MCF 10A (cell line): Measurements from ENCODE around the gene NACA. TPM values are rescaled to one million over a fixed set of nuclear protein-coding genes. Genes with fewer than 3 reads are reported as not detected.

Source experiments
- BruUV-seq: library from RNA; stranded (reverse); fragments of 400-500 nt; replicated peaks from 2 replicates; lab custom pipeline; 2021; lab: Mats Ljungman, UMichigan
- CTCF ChIA-PET: fragments of 300-600 bp; sonication (Branson Sonifier 250); formaldehyde crosslinking; extraction: SDS; loops from one replicate; lab custom pipeline; 2021; ENCODE audit warnings: antibody characterized with exemption, inconsistent platforms; lab: Yijun Ruan, JAX
- POLR2A ChIA-PET: fragments of 300-600, 350-650 bp; sonication (Branson Sonifier 250); formaldehyde crosslinking; extraction: SDS; loops from one replicate; lab custom pipeline; 2020; ENCODE audit warnings: antibody characterized with exemption, inconsistent platforms; lab: Yijun Ruan, JAX
- DNase-seq: peaks from one replicate; pipeline ENCODE4 v3.0.0-alpha.2; 2018; ENCODE audit not compliant: unreplicated experiment
- H3K27ac Mint-ChIP-seq: one replicate; pipeline ENCODE4 v1.8.0; 2022; ENCODE audit warnings: mild to moderate bottlenecking, low read depth, mixed read lengths; ENCODE audit not compliant: unreplicated experiment
- H3K27me3 Mint-ChIP-seq: one replicate; pipeline ENCODE4 v1.8.0; 2022; ENCODE audit warnings: mixed read lengths; ENCODE audit not compliant: insufficient read depth, unreplicated experiment
- H3K36me3 Mint-ChIP-seq: one replicate; pipeline ENCODE4 v1.8.0; 2022; ENCODE audit warnings: mild to moderate bottlenecking, moderate library complexity, mixed read lengths; ENCODE audit not compliant: insufficient read depth, unreplicated experiment
- H3K4me1 Mint-ChIP-seq: one replicate; pipeline ENCODE4 v1.8.0; 2022; ENCODE audit warnings: mixed read lengths; ENCODE audit not compliant: insufficient read depth, unreplicated experiment
- H3K4me3 Mint-ChIP-seq: one replicate; pipeline ENCODE4 v1.8.0; 2022; ENCODE audit warnings: mild to moderate bottlenecking, moderate library complexity, mixed read lengths; ENCODE audit not compliant: unreplicated experiment
- H3K9me3 Mint-ChIP-seq: one replicate; pipeline ENCODE4 v1.8.0; 2022; ENCODE audit warnings: mixed read lengths; ENCODE audit not compliant: unreplicated experiment
- intact Hi-C: fragments of 100-400 bp; cut with micrococcal nuclease; formaldehyde crosslinking; loops from 2 replicates; pipeline ENCODE4 v1.14.1; 2022
- total RNA-seq: library from RNA; stranded (reverse); gene quantifications from 2 replicates; pipeline ENCODE4 v1.2.3, GENCODE V29; 2022
- TF ChIP-seq, protein P1 (sequence below): fragments of 200-600 bp; IDR thresholded peaks from one replicate; pipeline ENCODE4 v1.8.0; 2022; ENCODE audit warnings: antibody characterized with exemption, mild to moderate bottlenecking; ENCODE audit not compliant: unreplicated experiment

NACA gene
- total RNA-seq, 1 experiment from 2014 or later, result 1,274 TPM

DNA sequence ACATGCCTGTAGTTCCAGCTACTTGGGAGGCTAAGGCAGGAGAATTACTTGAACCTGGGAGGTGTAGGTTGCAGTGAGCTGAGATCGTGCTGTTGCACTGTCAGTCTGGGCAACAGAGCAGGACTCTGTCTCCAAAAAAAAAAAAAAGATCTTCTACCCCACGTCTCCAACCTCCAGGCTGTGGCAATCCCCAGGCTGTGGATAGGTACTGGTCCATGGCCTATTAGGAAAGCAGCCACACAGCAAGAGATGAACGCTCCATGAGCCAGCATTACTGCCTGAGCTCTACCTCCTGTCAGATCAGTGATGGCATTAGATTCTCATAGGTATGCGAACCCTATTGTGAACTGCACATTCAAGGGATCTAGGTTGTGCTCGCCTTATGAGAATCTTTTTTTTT lies 30.9 kb downstream of the NACA start:
- H3K4me3 Mint-ChIP-seq, result no peak overlapping the region
- intact Hi-C loops, result no loop called here
- ChIA-PET CTCF (no interaction called here), POLR2A (interaction anchor here (1.2 kb wide), 1 partner anchor 9 kb away, joined by 3 read pairs; no protein-coding TSS in a partner anchor)
- no peaks in the 10 kb centered on the region for H3K9me3 Mint-ChIP-seq
- no peak for DNase-seq
- BruUV-seq, result no TSS peak
- H3K4me1 Mint-ChIP-seq, result no peaks in the 10 kb centered on the region
- no peak overlapping the region for H3K27ac Mint-ChIP-seq
- H3K27me3 Mint-ChIP-seq, result no peaks in the 10 kb centered on the region
- H3K36me3 Mint-ChIP-seq, result no peaks in the 10 kb centered on the region
- TF ChIP-seq, protein P1, sequence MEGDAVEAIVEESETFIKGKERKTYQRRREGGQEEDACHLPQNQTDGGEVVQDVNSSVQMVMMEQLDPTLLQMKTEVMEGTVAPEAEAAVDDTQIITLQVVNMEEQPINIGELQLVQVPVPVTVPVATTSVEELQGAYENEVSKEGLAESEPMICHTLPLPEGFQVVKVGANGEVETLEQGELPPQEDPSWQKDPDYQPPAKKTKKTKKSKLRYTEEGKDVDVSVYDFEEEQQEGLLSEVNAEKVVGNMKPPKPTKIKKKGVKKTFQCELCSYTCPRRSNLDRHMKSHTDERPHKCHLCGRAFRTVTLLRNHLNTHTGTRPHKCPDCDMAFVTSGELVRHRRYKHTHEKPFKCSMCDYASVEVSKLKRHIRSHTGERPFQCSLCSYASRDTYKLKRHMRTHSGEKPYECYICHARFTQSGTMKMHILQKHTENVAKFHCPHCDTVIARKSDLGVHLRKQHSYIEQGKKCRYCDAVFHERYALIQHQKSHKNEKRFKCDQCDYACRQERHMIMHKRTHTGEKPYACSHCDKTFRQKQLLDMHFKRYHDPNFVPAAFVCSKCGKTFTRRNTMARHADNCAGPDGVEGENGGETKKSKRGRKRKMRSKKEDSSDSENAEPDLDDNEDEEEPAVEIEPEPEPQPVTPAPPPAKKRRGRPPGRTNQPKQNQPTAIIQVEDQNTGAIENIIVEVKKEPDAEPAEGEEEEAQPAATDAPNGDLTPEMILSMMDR, result no peak

DNA sequence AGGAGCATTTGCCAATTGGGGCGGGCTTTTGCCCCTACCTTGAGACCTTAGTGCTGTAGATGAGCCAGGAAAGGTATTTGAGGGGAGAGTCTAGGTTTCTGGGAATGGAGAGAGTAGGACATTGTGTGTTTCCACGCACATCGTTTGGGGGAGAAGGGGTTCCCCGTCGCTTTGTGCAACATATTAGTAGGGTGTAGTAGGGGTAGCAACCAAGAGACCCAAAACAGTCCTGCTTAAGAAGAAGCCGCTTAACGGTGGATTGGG lies 36.3 kb downstream of the NACA start:
- H3K36me3 Mint-ChIP-seq, result peaks cover 39% of the 10 kb centered on the region
- H3K4me1 Mint-ChIP-seq, result peaks cover 5% of the 10 kb centered on the region
- TF ChIP-seq, protein P1, result no peak
- BruUV-seq, result TSS peak; percentile 97
- POLR2A ChIA-PET, result interaction anchor here (0.5 to 8.2 kb wide), 32 partner anchors 10 to 936 kb away, joined by 3 to 181 read pairs (median 4); partner anchors contain the start of genes ATP5F1B, BAZ2A, NACA and NEMP1
- H3K27me3 Mint-ChIP-seq, result no peaks in the 10 kb centered on the region
- CTCF ChIA-PET, result interaction anchor here (1.5 to 2.3 kb wide), 2 partner anchors 21 to 52 kb away, joined by 5 to 9 read pairs; no protein-coding TSS in a partner anchor
- H3K4me3 Mint-ChIP-seq, result peak overlapping the region; percentile 89
- intact Hi-C loops, result loop anchor here (1.0 kb wide), 1 partner anchor 37 kb away; the partner anchor contains the start of gene NACA
- DNase-seq, result no peak
- no peaks in the 10 kb centered on the region for H3K9me3 Mint-ChIP-seq
- H3K27ac Mint-ChIP-seq, result peak overlapping the region; percentile 97

DNA sequence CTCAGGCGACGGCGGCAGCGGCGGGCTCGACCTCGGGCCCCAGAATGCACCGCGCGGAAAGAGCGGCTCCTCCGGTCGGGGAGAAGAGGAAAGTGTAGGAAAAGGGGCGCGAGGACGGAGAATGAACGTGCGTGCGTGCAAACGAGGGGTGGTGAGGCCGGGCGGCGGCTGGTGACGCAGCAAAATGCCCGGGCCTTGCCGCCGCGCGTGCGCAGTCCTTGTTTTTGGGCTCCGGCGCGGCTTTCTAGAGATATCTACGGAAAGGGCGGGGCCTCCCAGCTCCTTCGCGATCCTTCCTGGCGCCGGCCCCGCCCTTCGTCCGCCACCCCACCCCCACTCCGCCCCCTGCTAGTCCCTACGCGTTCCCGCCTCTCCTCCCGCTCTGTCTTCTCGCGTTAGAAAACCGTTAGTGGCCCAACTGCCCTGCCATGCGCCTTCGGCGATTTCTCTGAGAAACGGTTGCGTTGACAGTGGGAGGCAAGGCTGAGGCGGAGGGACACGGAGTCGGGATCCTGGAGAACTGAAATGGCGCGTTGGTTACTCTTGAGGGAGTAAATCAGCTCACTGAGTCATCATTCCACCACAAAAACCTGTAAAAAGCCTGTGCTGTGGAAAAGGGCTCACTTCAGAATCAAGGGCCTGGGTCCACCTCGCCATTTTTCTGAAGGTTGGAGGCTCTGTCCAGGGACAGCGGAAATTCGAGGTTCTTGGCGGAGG lies 36.8 kb downstream of the NACA start, which contains the start of gene PTGES3:
TSS of gene PTGES3 (minus strand) at position 156 of the 717 bp plus-strand sequence. CDS start 285 bp downstream, outside the sequence.
- H3K36me3 Mint-ChIP-seq, result peaks cover 42% of the 10 kb centered on the region
- peaks cover 5% of the 10 kb centered on the region for H3K4me1 Mint-ChIP-seq
- no peaks in the 10 kb centered on the region for H3K27me3 Mint-ChIP-seq
- intact Hi-C loops, result loop anchor here (1.0 kb wide), 1 partner anchor 37 kb away; the partner anchor contains the start of gene NACA
- peak; percentile 99 for DNase-seq
- no TSS peak for BruUV-seq
- H3K9me3 Mint-ChIP-seq, result no peaks in the 10 kb centered on the region
- TF ChIP-seq, protein P1, result no peak
- ChIA-PET POLR2A (interaction anchor here (0.5 to 8.2 kb wide), 35 partner anchors 10 to 937 kb away, joined by 3 to 181 read pairs (median 4); partner anchors contain the start of genes ATP5F1B, BAZ2A, NACA and NEMP1), CTCF (interaction anchor here (0.6 to 2.3 kb wide), 3 partner anchors 22 to 52 kb away, joined by 3 to 9 read pairs (median 5); no protein-coding TSS in a partner anchor)
- peak within 1 kb of the TSS; percentile 89 for H3K4me3 Mint-ChIP-seq
- H3K27ac Mint-ChIP-seq, result peak within 1 kb of the TSS; percentile 97
